Spleen (tissue), 11 donors: ENCODE results near the gene CNTNAP2. TPM values are rescaled to one million over a fixed set of nuclear protein-coding genes. Genes with fewer than 3 reads are reported as not detected.

Experiments
- DNase-seq: peaks from one replicate; pipeline ENCODE4 v3.0.0-alpha.2; 2020
- H3K27ac ChIP-seq, 8 donors: fragments of 200-600 bp; sonication (generic) in 7 of 8; 1 replicate in 4 of 8; 2 replicates in 4 of 8; pipeline versions ENCODE4 v1.5.0 to v1.8.0; 2016 to 2021; ENCODE audit warnings: inconsistent platforms in 4 of 8, mild to moderate bottlenecking in 4 of 8, moderate library complexity in 1 of 8
- H3K27me3 ChIP-seq, 7 donors: fragments of 200-600 bp; sonication (generic) in 6 of 7; replicated peaks in 1 of 7; 1 replicate in 4 of 7; 2 replicates in 3 of 7; pipeline versions ENCODE4 v1.5.0 to v1.8.0; 2016 to 2021; ENCODE audit warnings: inconsistent platforms in 3 of 7, mild to moderate bottlenecking in 1 of 7
- H3K36me3 ChIP-seq, 6 donors: fragments of 200-600 bp; sonication (generic) in 5 of 6; 1 replicate in 4 of 6; 2 replicates in 2 of 6; pipeline versions ENCODE4 v1.5.0 to v1.8.0; 2016 to 2021; ENCODE audit warnings: inconsistent platforms in 2 of 6
- H3K4me1 ChIP-seq, 6 donors: fragments of 200-600 bp; sonication (generic) in 5 of 6; 1 replicate in 3 of 6; 2 replicates in 3 of 6; pipeline versions ENCODE4 v1.5.0 to v1.8.0; 2016 to 2021; ENCODE audit warnings: inconsistent platforms in 3 of 6
- H3K4me3 ChIP-seq, 8 donors: fragments of 200-600 bp; sonication (generic) in 7 of 8; 1 replicate in 4 of 8; 2 replicates in 4 of 8; pipeline versions ENCODE4 v1.5.0 to v1.8.0; 2016 to 2021; ENCODE audit warnings: inconsistent platforms in 4 of 8, mild to moderate bottlenecking in 4 of 8, moderate library complexity in 2 of 8
- H3K9me3 ChIP-seq, 8 donors: fragments of 200-600 bp; sonication (generic) in 7 of 8; 1 replicate in 4 of 8; 2 replicates in 4 of 8; pipeline versions ENCODE4 v1.5.0 to v1.8.0; 2016 to 2021; ENCODE audit warnings: inconsistent platforms in 4 of 8
- POLR2A ChIP-seq, 3 donors: fragments of 450-650 bp; IDR thresholded peaks; one replicate each; pipeline ENCODE4 v1.5.1; 2017; ENCODE audit warnings: antibody characterized with exemption in 3 of 3, mild to moderate bottlenecking in 1 of 3
- POLR2AphosphoS5 ChIP-seq, 3 donors: sonication (generic); formaldehyde crosslinking; IDR thresholded peaks; one replicate each; pipeline ENCODE4 v1.5.1; 2017; ENCODE audit warnings: antibody characterized with exemption in 3 of 3
- WGBS, 5 donors: extraction: QIAGEN DNeasy Blood & Tissue Kit in 3 of 5; methylation state at CpG; one replicate each; pipeline versions ENCODE4 v1.1.5 to v1.1.7; 2013 to 2018; 5-methylcytosine and 5-hydroxymethylcytosine counted together
- intact Hi-C: fragments of 100-400 bp; cut with DNase I; formaldehyde crosslinking; loops from one replicate; pipeline ENCODE4 v1.15.0; 2023; ENCODE audit warnings: low total_unique reads
- polyA plus RNA-seq, 3 donors: library from polyadenylated mRNA; stranded (reverse); fragments of 200-250 nt; gene quantifications; one replicate each; pipeline ENCODE4 v1.2.1, GENCODE V29; 2013
- total RNA-seq, 7 donors: library from RNA; depleted of rRNA in 3 of 7; stranded (reverse); fragments of >200 nt in 3 of 7; fragmentation: NEBNext Ultra II Directional in 4 of 7; extraction: Animal tissue kit (Norgen Biotek cat#: 25700) in 4 of 7; gene quantifications; one replicate each; pipeline versions ENCODE4 v1.1.0 to v1.2.1, GENCODE V29; 2016 to 2021
- TF ChIP-seq, protein P1 (sequence below), 11 experiments: fragments of 200-600 bp in 7 of 11; fragments of 450-650 bp in 4 of 11; sonication (generic) in 4 of 11; IDR thresholded peaks in 8 of 11; conservative IDR thresholded peaks in 3 of 11; 1 replicate in 7 of 11; 2 replicates in 4 of 11; pipeline versions ENCODE4 v1.4.0 to v1.8.0; 2016 to 2021; ENCODE audit warnings: antibody characterized with exemption in 11 of 11, inconsistent platforms in 4 of 11, mild to moderate bottlenecking in 1 of 11
- donor health status: healthy with polysubstance abuse.
- donor health status: DM: no; HTN: no; CAD: no; lungs with moderate emphysema.
- donor health status: DM: no; HTN: no; CAD: no.
- donor health status: Bipolar disorder and iron deficiency.
- donor health status: healthy.
- donor health status: DM: no; HTN: no; CAD: no.
- donor health status: DM: yes; HTN: yes; CAD: no.

CNTNAP2 gene
- total and polyA plus RNA-seq, 10 donors, result 0.13 to 2.0 (median 0.82) TPM

DNA sequence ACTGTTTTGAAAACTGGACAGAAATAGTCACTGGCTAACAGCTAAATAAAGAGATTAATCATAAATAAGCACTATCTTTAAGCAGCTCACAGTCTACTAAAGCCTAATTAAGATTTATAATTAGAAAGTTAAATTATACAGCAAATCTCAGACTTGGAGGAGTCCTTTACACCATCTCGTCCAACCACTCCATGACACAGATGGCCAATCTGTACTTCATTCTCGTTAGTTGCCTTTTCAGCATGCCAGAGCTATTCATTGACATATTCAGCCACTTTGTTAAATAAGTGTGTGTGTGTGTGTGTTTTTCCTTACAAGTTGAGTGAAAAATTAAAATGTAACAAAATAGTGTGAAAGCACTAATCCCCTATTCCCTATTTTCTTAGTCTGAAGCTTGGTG, 1066.7 kb downstream of the CNTNAP2 start:
- no peaks in the 10 kb centered on the region for H3K27me3 ChIP-seq
- H3K4me3 ChIP-seq, result no peak overlapping the region
- H3K9me3 ChIP-seq, result peaks cover 0 to 18% (median 0%) of the 10 kb centered on the region in 8 donors
- no peaks in the 10 kb centered on the region for H3K36me3 ChIP-seq
- DNase-seq, result no peak
- no peaks in the 10 kb centered on the region for H3K4me1 ChIP-seq
- TF ChIP-seq POLR2A (IDR thresholded peaks at IDR 0.05) (no peak), POLR2AphosphoS5 (IDR thresholded peaks at IDR 0.05) (no peak)
- TF ChIP-seq, protein P1, sequence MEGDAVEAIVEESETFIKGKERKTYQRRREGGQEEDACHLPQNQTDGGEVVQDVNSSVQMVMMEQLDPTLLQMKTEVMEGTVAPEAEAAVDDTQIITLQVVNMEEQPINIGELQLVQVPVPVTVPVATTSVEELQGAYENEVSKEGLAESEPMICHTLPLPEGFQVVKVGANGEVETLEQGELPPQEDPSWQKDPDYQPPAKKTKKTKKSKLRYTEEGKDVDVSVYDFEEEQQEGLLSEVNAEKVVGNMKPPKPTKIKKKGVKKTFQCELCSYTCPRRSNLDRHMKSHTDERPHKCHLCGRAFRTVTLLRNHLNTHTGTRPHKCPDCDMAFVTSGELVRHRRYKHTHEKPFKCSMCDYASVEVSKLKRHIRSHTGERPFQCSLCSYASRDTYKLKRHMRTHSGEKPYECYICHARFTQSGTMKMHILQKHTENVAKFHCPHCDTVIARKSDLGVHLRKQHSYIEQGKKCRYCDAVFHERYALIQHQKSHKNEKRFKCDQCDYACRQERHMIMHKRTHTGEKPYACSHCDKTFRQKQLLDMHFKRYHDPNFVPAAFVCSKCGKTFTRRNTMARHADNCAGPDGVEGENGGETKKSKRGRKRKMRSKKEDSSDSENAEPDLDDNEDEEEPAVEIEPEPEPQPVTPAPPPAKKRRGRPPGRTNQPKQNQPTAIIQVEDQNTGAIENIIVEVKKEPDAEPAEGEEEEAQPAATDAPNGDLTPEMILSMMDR (IDR thresholded peaks at IDR 0.05 in 8 of 11, conservative IDR thresholded peaks at IDR 0.05 in 3 of 11), result no peak
- intact Hi-C loops, result no loop called here
- 70 to 77% (median 72%) methylated on average over 2 of the region's 2 CpGs for WGBS, 5 donors
- no peak overlapping the region for H3K27ac ChIP-seq

DNA sequence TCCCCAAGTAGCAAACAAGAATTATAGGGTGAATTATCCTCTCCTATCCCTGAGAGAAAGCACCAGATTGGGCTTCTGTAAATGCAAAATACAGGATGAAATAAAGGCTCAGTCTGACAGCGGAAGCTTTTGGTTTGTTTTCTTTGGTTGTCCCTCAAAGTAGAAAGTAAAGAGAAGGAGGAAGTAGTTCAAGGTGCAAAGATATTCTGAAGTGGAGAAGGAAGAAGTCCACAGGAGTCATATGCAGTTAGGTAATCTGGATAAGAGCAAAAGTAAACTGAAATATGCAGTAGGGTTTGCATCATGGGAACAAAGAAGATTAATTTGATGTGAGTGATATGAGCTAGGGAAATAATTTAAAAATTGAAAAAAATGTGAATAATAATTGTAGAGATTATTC, 1071.9 kb downstream of the CNTNAP2 start:
- DNase-seq, result no peak
- peaks cover 0 to 18% (median 0%) of the 10 kb centered on the region in 8 donors for H3K9me3 ChIP-seq
- no peaks in the 10 kb centered on the region for H3K27me3 ChIP-seq
- no peaks in the 10 kb centered on the region for H3K36me3 ChIP-seq
- 19 to 41% (median 23%) methylated on average over 1 of the region's 1 CpG for WGBS, 5 donors
- intact Hi-C loops, result no loop called here
- H3K4me1 ChIP-seq, result no peaks in the 10 kb centered on the region
- TF ChIP-seq, protein P1 (IDR thresholded peaks at IDR 0.05 in 8 of 11, conservative IDR thresholded peaks at IDR 0.05 in 3 of 11), result no peak
- TF ChIP-seq POLR2AphosphoS5 (IDR thresholded peaks at IDR 0.05), result no peak
- TF ChIP-seq POLR2A (IDR thresholded peaks at IDR 0.05), result no peak
- H3K27ac ChIP-seq, result no peak overlapping the region
- H3K4me3 ChIP-seq, result no peak overlapping the region

DNA sequence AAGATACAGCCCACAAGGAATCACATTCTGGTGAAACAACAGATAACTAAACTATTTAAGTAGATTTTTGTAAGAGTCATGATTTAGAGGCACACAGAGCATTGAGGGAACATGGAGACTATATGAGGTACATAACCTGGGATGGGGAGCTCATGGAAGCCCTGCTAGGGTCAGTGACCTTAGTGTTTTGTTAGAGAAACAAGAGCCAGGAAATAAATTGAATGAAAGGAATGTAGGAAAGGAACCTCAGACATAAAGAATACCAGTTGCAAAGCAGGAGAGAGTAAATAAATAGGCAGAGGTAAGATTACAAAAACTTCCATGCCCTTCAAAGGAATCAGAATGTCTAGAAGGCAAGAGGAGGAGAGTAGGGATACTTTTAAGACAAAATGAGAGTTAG, 1076.9 kb downstream of the CNTNAP2 start:
- intact Hi-C loops, result no loop called here
- H3K36me3 ChIP-seq, result no peaks in the 10 kb centered on the region
- no peaks in the 10 kb centered on the region for H3K4me1 ChIP-seq
- H3K27me3 ChIP-seq, result no peaks in the 10 kb centered on the region
- no peak for DNase-seq
- no peak overlapping the region for H3K4me3 ChIP-seq
- no peak for TF ChIP-seq POLR2A (IDR thresholded peaks at IDR 0.05)
- no peak for TF ChIP-seq POLR2AphosphoS5 (IDR thresholded peaks at IDR 0.05)
- TF ChIP-seq, protein P1 (IDR thresholded peaks at IDR 0.05 in 8 of 11, conservative IDR thresholded peaks at IDR 0.05 in 3 of 11), result no peak
- H3K9me3 ChIP-seq, result peaks cover 0 to 14% (median 0%) of the 10 kb centered on the region in 8 donors
- H3K27ac ChIP-seq, result no peak overlapping the region

DNA sequence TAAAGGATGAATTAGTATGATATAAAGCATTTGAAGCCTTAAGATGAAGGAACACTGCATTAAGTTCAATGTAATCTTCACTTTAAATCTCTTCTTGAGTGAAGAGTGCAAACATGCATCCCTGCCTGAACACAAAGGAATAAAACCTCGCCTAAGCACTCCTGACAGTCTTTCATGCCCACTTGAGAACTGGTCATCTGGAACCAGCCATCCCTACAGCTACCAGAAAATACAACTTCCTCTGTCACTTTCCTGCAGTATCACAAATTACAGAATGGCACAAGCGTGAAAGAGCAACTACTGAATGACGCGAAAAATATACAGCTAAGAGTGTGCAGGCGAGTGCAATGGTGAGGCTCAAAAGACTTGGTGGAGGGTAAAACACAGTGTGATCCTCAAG, 1079.9 kb downstream of the CNTNAP2 start:
- no peaks in the 10 kb centered on the region for H3K27me3 ChIP-seq
- H3K36me3 ChIP-seq, result no peaks in the 10 kb centered on the region
- TF ChIP-seq POLR2A (IDR thresholded peaks at IDR 0.05) (no peak), POLR2AphosphoS5 (IDR thresholded peaks at IDR 0.05) (no peak)
- TF ChIP-seq, protein P1 (IDR thresholded peaks at IDR 0.05 in 8 of 11, conservative IDR thresholded peaks at IDR 0.05 in 3 of 11), result no peak
- intact Hi-C loops, result no loop called here
- H3K4me3 ChIP-seq, result no peak overlapping the region
- H3K27ac ChIP-seq, result no peak overlapping the region
- H3K4me1 ChIP-seq, result no peaks in the 10 kb centered on the region
- peaks cover 0 to 14% (median 0%) of the 10 kb centered on the region in 8 donors for H3K9me3 ChIP-seq
- no peak for DNase-seq
- 86 to 92% (median 87%) methylated on average over 5 of the region's 5 CpGs for WGBS, 5 donors
